Retinal pigment epithelial cell (primary cell): ENCODE measurements around the gene NAA40.

Experiments used
- DNase-seq: peaks from one replicate; pipeline ENCODE4 v3.0.0-alpha.2; 2010; ENCODE audit warnings: low read depth
- H3K4me3 ChIP-seq: 2 replicates; pipeline ENCODE4 v1.5.1; 2011; ENCODE audit warnings: mild to moderate bottlenecking, low read length, control low read depth, moderate library complexity
- CTCF ChIP-seq: conservative IDR thresholded peaks from 2 replicates; pipeline ENCODE4 v1.5.1; 2011; ENCODE audit warnings: low read depth, low read length, control low read depth, inconsistent platforms

The NAA40 gene

GRCh38 chr11:63911876-63912275 lies 26.9 kb upstream of the NAA40 start:
- H3K4me3 ChIP-seq = no peak overlapping the region
- no peak for TF ChIP-seq CTCF
- no peak for DNase-seq

DNA sequence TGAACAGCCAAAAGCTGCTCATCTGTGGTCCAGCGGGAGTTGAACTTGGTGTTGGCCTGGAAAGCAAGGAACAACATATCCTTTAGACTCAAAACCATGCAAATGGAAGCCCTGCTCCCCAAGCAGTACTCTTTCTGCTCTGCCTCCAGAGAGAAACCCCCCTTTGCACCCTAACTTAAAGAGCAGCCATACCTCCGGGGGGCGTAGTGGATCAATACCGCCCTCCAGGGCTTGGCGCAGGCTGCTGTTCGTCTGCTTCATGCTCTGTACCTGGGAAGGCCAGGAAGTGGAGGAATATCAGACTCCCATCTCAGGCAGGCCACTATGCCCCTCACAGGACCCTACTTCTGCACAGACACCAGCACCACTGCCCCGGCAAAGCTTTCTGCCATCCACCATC lies 26.1 kb upstream of the NAA40 start:
- no peak for TF ChIP-seq CTCF
- H3K4me3 ChIP-seq = no peak overlapping the region
- no peak for DNase-seq

DNA sequence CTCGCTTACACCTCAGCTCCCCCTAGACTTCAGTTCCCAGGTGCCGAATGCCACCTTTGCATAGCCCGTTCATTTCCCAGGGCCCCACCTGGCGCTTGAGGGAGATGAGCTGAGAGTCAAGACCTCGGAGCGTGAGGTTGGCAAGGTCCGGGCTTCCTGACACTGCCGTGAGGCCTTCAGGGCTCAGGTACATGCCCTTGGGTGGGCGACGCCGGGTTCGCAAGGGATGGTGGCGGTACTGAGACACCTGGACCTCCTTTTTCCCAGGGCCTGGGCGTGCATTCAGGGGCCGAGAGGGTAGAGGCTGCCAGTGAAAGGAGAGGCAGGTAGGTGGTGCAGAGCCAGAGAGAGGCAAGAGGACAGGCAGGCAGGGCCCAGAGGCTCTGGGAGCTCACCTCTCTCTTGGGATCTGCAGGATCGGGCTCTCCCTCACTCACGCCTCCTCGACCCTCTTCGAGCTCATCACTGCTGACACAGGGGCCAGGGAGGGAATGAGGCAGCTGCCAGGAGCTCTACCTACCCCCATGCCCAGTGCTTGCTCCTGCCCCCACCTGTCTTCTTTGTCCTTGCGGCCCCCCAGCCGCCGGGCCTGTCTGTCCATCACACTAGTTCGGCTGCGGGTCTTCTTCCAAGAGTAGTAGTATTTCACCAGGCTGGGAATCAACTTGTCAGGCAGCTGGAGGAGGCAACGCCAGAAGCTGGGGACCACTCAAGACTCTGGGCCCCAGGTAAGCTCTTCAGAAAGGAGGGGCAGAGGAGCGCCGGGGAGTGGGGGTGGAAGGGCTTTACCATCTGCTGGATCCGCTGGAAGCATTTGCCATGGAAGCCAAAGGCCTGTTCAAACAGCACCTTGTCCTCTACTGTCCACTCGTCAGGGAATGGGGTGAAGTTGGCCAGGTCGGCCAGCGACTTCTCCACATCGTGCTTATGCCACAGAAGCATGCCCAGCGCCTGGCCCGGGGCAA lies 24.7 kb upstream of the NAA40 start:
- TF ChIP-seq CTCF = no peak
- H3K4me3 ChIP-seq = no peak overlapping the region
- DNase-seq = no peak

GRCh38 chr11:63914896-63915691 lies 23.7 kb upstream of the NAA40 start:
- DNase-seq = no peak
- H3K4me3 ChIP-seq = no peak overlapping the region

DNA sequence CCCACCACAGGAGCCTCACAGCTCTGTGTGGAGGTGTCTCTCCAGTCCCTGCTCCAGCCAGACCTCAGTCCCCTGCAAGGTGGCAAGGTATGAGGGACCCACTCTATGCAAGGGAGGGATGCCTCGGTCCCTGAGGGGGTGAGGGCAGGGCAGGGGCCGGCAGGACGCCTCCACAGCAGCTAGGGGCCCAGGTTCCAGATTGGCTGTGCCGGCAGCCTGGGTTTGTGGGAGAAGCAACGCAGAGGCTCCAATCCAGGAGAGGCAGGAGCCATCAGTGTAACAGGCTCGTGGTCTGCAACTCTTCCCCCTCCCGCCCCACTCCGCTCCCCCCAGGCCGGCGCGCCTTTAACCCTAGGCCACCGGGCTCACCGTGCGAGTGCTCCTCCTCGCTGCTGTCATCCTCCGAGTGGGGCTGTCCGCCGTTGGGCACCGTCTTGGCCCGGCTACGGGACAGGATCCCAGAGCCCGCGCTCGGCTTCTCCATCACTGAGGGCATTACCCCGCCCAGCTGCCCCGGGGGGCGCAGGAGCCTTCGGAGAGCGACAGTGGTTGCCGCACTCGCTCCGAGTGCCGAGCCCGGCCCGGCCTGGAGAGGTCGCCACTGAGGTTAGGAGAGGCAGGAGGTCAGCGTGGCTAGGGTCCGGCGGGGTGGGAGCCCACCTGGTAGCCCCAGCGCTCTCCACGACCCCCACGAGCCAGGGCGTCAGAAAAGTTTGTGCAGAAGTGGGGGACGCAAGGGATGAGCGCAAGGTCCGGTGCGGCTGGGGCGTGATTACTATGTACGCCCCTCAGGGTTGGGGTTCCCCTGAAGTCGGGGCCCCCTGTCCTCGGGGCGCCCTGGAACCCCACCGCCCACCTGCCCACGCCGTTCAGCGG lies 22.6 kb upstream of the NAA40 start:
- DNase-seq = no peak
- peak overlapping the region; percentile 45 for H3K4me3 ChIP-seq
- peak; percentile 62 for TF ChIP-seq CTCF

More at GRCh38 chr11:63914896-63915691, 23.7 kb upstream of the NAA40 start:
- TF ChIP-seq CTCF = no peak

GRCh38 chr11:63916837-63917691 lies 21.7 kb upstream of the NAA40 start, which contains the start of gene RCOR2:
Gene RCOR2 (minus strand): TSS chr11:63917164. CDS start chr11:63916456, 708 bp downstream.
- no peak for DNase-seq
- TF ChIP-seq CTCF = no peak

More at GRCh38 chr11:63916837-63917691, 21.7 kb upstream of the NAA40 start, which contains the start of gene RCOR2:
- H3K4me3 ChIP-seq = peak within 1 kb of the TSS; percentile 45
